ENCODE results near the gene NTPCR. TPM values are rescaled to one million over a fixed set of nuclear protein-coding genes. Genes with fewer than 3 reads are reported as not detected.
A peak's percentile ranks its signal among the peaks of the same experiment; 100 is the strongest.

NTPCR gene
- total RNA-seq, 1 donor from 2014 or later: 53.5 TPM

GRCh38 chr1:233010146-233010545, 59.7 kb downstream of the NTPCR start:
- no peak for DNase-seq (ENCODE audit: low spot score)

GRCh38 chr1:233012021-233012420, 61.6 kb downstream of the NTPCR start:
- no peak for DNase-seq (ENCODE audit: low spot score)

DNA sequence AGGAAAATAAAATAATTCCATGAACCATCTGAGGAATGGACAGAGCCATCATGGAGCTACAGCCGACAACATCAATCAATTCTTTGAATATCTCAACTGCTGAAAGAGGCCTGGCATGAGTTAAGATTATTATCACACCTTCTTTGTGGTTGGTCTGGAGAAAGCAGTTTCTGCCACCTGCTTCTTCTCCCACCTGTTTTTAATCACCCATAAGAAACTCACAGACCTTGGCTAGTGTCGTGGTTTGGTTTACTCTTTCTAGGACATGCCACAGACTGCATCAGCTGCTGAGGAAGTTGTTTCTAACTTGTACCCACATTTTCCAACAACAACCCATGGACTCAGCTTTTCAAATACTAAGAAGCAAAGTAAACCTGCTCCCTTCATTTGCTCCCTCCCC, 65.6 kb downstream of the NTPCR start:
- DNase-seq (ENCODE audit: low spot score): no peak

DNA sequence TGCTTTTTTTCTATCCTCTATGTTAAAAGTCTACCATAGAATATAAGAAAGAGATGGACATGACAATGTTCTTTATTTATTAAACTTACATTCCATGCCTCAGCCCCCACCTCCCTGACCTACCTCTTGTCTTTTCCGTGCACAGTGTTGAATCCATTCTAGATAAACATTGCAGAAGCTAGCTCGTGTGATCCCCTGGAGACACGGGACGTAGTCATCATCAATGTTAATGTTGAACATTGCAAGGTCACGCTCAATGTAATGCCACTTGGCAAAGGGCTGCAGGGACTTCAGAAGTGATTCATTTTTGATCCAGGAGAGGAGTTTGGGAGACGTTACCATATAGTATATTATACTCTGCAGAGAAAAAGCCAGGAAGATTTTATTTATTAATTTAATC, 66.4 kb downstream of the NTPCR start:
- no peak for DNase-seq (ENCODE audit: low spot score)

- DNase-seq (ENCODE audit: low spot score): no peak
These were observed 68.7 kb downstream of the NTPCR start for GRCh38 chr1:233019083-233019482.

DNA sequence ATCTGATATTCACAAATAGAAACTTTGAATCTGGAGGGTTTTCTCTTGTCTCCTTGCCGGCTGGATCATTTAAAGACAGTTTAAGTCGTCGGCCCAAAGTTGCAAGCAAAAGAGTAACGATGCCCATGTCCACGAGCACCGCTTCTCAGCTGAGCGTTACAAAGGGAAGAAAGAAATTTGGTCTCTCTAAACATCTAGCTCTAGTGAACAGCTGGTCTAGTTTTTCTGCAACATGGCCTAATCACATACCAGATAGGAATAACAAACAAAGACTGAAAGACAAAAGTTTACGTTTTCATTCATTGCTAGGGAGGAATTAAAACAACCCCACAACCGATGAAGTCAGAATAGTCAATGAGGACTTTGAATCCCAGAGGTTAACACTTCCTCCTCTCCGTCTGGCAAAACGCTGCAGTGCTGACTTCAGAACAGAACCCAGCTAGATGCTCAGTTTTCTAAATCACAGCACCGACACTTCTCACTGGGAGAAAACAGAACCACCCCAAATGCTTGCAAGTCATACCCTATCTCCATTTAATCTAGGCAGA, 69.4 kb downstream of the NTPCR start:
- DNase-seq (ENCODE audit: low spot score): no peak

GRCh38 chr1:233020426-233020825, 70.0 kb downstream of the NTPCR start:
- peak; percentile 16 for DNase-seq (ENCODE audit: low spot score)

DNA sequence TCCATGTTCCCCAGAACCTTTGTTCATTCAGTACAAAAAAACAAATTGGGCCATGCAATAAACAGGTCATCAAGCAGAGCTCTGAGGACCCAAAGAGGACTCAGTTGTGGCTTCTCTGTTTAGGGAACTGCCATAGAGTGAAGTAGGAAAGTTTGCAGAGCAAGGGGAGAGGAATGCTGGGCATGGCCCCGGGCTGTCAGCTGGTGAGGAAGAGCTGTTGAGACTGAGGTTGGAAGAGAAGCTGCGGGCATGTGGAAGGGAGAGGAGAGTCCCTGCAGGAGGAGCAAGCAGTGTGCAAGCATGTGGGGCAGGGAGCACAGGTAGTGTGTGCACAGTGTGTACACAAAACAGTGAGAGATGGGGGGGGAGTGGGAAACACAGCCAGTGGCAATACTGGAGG, 71.8 kb downstream of the NTPCR start:
- DNase-seq (ENCODE audit: low spot score): no peak

DNA sequence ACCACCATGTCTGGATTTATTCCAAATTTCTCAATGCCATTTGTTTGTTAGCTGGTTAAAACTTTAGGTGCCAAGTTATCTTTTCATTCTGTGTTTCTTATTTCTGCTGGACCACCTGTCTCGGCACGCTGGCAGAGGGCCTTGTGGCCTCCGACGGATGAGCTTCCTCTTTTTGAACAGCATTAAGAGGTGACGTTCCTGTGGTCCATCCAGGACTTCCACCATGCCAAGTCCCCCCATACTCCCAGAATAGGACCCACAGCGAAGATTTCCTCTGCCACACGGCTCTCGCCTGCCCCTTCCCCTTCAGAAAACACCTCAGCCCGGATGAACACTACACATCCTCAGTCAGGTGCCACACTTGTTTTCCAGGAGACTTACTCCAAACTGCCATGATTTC, 73.8 kb downstream of the NTPCR start:
- DNase-seq (ENCODE audit: low spot score): no peak

GRCh38 chr1:233025157-233025556, 74.7 kb downstream of the NTPCR start:
- DNase-seq (ENCODE audit: low spot score): peak; percentile 46

DNA sequence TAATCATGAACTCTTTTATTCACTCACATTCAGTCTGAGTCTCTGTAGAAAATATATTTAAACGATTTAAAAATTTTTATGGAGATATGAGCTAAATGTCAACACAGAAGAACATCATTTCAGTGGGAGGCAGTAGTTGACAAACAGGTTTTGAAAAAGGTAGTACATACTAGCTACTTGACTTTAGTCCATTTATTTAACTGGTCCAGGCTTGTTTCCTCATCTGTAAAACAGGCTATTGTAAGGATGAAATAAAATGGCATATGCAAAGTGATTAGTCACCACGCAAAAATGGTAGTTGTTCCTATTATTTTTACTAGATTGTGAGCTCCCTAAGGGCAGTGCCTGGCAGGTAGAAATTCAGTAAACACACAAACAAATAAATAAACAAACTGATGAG, 75.2 kb downstream of the NTPCR start:
- DNase-seq (ENCODE audit: low spot score): no peak

GRCh38 chr1:233027046-233027445, 76.6 kb downstream of the NTPCR start:
- DNase-seq (ENCODE audit: low spot score): no peak

DNA sequence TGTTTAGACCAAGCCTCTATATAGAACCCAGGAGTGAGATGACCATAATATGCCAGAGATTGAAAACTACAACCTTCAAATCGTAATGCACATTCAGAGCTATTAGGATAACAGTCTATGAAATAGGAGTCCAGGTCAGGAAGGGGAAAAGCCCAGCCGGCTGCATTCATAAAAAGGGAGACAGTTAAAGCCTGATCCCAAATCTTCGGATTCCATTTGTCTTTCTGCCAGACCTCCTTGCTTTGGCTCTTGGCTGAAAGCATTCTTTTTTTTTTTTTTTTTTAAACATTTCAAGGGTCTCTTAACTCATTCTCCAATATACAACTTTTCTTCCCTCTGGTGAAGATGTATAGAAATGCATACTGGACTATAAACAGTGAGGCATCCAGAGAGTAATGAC, 81.1 kb downstream of the NTPCR start:
- DNase-seq (ENCODE audit: low spot score): no peak

- DNase-seq (ENCODE audit: low spot score): no peak
These were observed 82.5 kb downstream of the NTPCR start for GRCh38 chr1:233032916-233033315.

DNA sequence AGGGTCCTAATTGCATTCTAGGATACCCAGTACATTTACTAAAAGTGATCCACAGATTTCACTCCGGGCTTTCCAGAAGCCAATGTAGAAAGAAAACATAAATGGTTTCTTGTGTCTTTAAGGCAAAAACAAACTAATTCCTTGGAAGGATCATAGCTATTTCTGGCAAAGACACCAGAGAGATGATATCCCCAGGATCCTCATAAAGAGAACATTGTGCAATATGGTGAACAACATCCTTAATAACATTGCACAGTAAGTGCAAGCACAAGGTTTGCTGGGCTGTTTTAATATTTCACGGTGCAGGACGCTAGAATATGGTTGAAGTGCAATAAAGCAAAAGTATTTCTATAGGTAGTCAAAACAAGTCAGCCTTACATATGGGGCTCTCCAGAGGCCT, 83.0 kb downstream of the NTPCR start:
- no peak for DNase-seq (ENCODE audit: low spot score)

Other genes with a start within 250 kb of the NTPCR start
- gene MAP10, start 145.2 kb upstream of the NTPCR start, total RNA-seq: 2.7 TPM

Measured in mucosa of gallbladder (tissue), 1 donor.